PC-3 (cell line): Measurements from ENCODE around the gene RAB14. TPM values are rescaled to one million over a fixed set of nuclear protein-coding genes. Genes with fewer than 3 reads are reported as not detected.

Experiments
- ATAC-seq: fragments of 200-7000 bp; cut with Tn5 transposase; 2 replicates; pipeline ENCODE4 v1.9.1; 2020; ENCODE audit warnings: mild to moderate bottlenecking, moderate library complexity
- BruUV-seq: library from RNA; stranded (reverse); fragments of 400-500 nt; replicated peaks from 2 replicates; lab custom pipeline; 2021; lab: Mats Ljungman, UMichigan
- CTCF ChIA-PET: fragments of 300-600 bp; sonication (Branson Sonifier 250); formaldehyde crosslinking; loops from one replicate; lab custom pipeline; 2022; ENCODE audit warnings: antibody characterized with exemption; lab: Charles Lee
- POLR2A ChIA-PET: fragments of 300-600 bp; sonication (Branson Sonifier 250); formaldehyde crosslinking; loops from one replicate; lab custom pipeline; 2022; ENCODE audit warnings: antibody characterized with exemption; ENCODE audit not compliant: unreplicated experiment; lab: Charles Lee
- DNase-seq: peaks from one replicate; pipeline ENCODE4 v3.0.0-alpha.2; 2015
- H2AFZ ChIP-seq: fragments of 300-600 bp; sonication (generic); 2 replicates; pipeline ENCODE4 v1.6.0; 2016; ENCODE audit warnings: antibody characterized with exemption, low read length
- H3F3A ChIP-seq: fragments of 300-600 bp; sonication (generic); one replicate; pipeline ENCODE4 v1.6.0; 2017; ENCODE audit warnings: antibody characterized with exemption, low read length, control low read depth, mild to moderate bottlenecking; ENCODE audit not compliant: unreplicated experiment
- H3K27ac ChIP-seq: fragments of 300-600 bp; sonication (generic); 2 replicates; pipeline ENCODE4 v1.5.1; 2016; ENCODE audit warnings: mild to moderate bottlenecking, low read length
- H3K27me3 ChIP-seq: fragments of 300-600 bp; sonication (generic); 2 replicates; pipeline ENCODE4 v1.6.1; 2016; ENCODE audit warnings: low read length, mixed read lengths
- H3K36me3 ChIP-seq: fragments of 300-600 bp; sonication (generic); 2 replicates; pipeline ENCODE4 v1.6.1; 2016; ENCODE audit warnings: low read depth, mixed run types, low read length, mixed read lengths
- H3K4me1 ChIP-seq: fragments of 300-600 bp; sonication (generic); 2 replicates; pipeline ENCODE4 v1.5.1; 2016; ENCODE audit warnings: low read length; ENCODE audit not compliant: insufficient read depth
- H3K4me2 ChIP-seq: fragments of 300-600 bp; sonication (generic); 2 replicates; pipeline ENCODE4 v1.6.0; 2016; ENCODE audit warnings: low read length
- H3K4me3 ChIP-seq: fragments of 300-600 bp; sonication (generic); 2 replicates; pipeline ENCODE4 v1.5.1; 2016; ENCODE audit warnings: mild to moderate bottlenecking, low read length, mixed read lengths
- H3K79me2 ChIP-seq: fragments of 300-600 bp; sonication (generic); 2 replicates; pipeline ENCODE4 v1.6.1; 2017; ENCODE audit warnings: low read length, mixed read lengths
- H3K9ac ChIP-seq: fragments of 300-600 bp; sonication (generic); 2 replicates; pipeline ENCODE4 v1.6.0; 2016; ENCODE audit warnings: mild to moderate bottlenecking, low read length
- H3K9me2 ChIP-seq: fragments of 300-600 bp; sonication (generic); replicated peaks from 2 replicates; pipeline ENCODE4 v1.6.1; 2016; ENCODE audit warnings: mixed run types, low read length, mixed read lengths
- H3K9me3 ChIP-seq: fragments of 300-600 bp; sonication (generic); 2 replicates; pipeline ENCODE4 v1.6.1; 2016; ENCODE audit warnings: low read length, mixed read lengths
- H4K20me1 ChIP-seq: fragments of 300-600 bp; sonication (generic); 2 replicates; pipeline ENCODE4 v1.6.1; 2016; ENCODE audit warnings: low read length, mixed read lengths
- CTCF ChIP-seq: fragments of 300-600 bp; sonication (generic); conservative IDR thresholded peaks from 2 replicates; pipeline ENCODE4 v1.5.1; 2017; ENCODE audit warnings: antibody characterized with exemption, low read depth, mild to moderate bottlenecking, low read length
- EZH2 ChIP-seq: fragments of 300-600 bp; sonication (generic); IDR thresholded peaks from one replicate; pipeline ENCODE4 v1.6.1; 2017; ENCODE audit warnings: antibody characterized with exemption, mild to moderate bottlenecking, low read length; ENCODE audit not compliant: unreplicated experiment
- EZH2phosphoT487 ChIP-seq: fragments of 300-600 bp; sonication (generic); IDR thresholded peaks from 2 replicates; pipeline ENCODE4 v1.6.1; 2018; ENCODE audit warnings: mild to moderate bottlenecking, antibody characterized with exemption, low read length, borderline replicate concordance
- intact Hi-C: fragments of 100-400 bp; cut with micrococcal nuclease; formaldehyde crosslinking; loops from 2 replicates; pipeline ENCODE4 v1.9.0; 2023
- total RNA-seq: library from RNA; depleted of rRNA; stranded (reverse); fragments of >200 nt; gene quantifications from 2 replicates; pipeline ENCODE4 v1.2.3, GENCODE V29; 2014

The RAB14 gene
- total RNA-seq, 1 experiment from 2014 or later = 13.8 TPM

GRCh38 chr9:121172726-121173487 lies 28.8 kb downstream of the RAB14 start:
- no peaks in the 10 kb centered on the region for H3K9me2 ChIP-seq
- no peak overlapping the region for H3K27ac ChIP-seq
- no peaks in the 10 kb centered on the region for H4K20me1 ChIP-seq
- H3K4me1 ChIP-seq = no peaks in the 10 kb centered on the region
- no peak for TF ChIP-seq EZH2phosphoT487
- no peak for TF ChIP-seq CTCF
- no peak for TF ChIP-seq EZH2
- ATAC-seq = no peak
- H3K4me3 ChIP-seq = no peak overlapping the region
- intact Hi-C loops = no loop called here
- no peak overlapping the region for H3K9ac ChIP-seq
- no peaks in the 10 kb centered on the region for H3K9me3 ChIP-seq
- no TSS peak for BruUV-seq
- H3K79me2 ChIP-seq = no peaks in the 10 kb centered on the region
- DNase-seq = no peak
- H3K4me2 ChIP-seq = no peak overlapping the region
- ChIA-PET POLR2A (interaction anchor here (0.6 to 0.7 kb wide), 2 partner anchors 52 to 98 kb away, joined by 3 to 4 read pairs; no protein-coding TSS in a partner anchor), CTCF (no interaction called here)
- no peaks in the 10 kb centered on the region for H3F3A ChIP-seq
- H3K36me3 ChIP-seq = peaks cover 19% of the 10 kb centered on the region; the same call in 1 of the 2 replicates
- H3K27me3 ChIP-seq = no peaks in the 10 kb centered on the region
- no peak overlapping the region for H2AFZ ChIP-seq

GRCh38 chr9:121171236-121171635 lies 30.4 kb downstream of the RAB14 start:
- no peak for ATAC-seq
- no peak overlapping the region for H3K27ac ChIP-seq
- no peaks in the 10 kb centered on the region for H3K27me3 ChIP-seq
- intact Hi-C loops = no loop called here
- H3K4me2 ChIP-seq = no peak overlapping the region
- H4K20me1 ChIP-seq = no peaks in the 10 kb centered on the region
- H3K4me3 ChIP-seq = no peak overlapping the region
- no peaks in the 10 kb centered on the region for H3K4me1 ChIP-seq
- no peak for DNase-seq
- no peak overlapping the region for H2AFZ ChIP-seq
- no peak overlapping the region for H3K9ac ChIP-seq
- ChIA-PET POLR2A (no interaction called here), CTCF (no interaction called here)
- H3K36me3 ChIP-seq = peaks cover 16% of the 10 kb centered on the region; the same call in 1 of the 2 replicates
- TF ChIP-seq EZH2 (no peak), EZH2phosphoT487 (no peak), CTCF (no peak)
- no peaks in the 10 kb centered on the region for H3K9me2 ChIP-seq
- no peaks in the 10 kb centered on the region for H3F3A ChIP-seq
- no TSS peak for BruUV-seq
- no peaks in the 10 kb centered on the region for H3K9me3 ChIP-seq
- H3K79me2 ChIP-seq = no peaks in the 10 kb centered on the region

- ATAC-seq = peak; percentile 70
These were observed 32.5 kb downstream of the RAB14 start for GRCh38 chr9:121169094-121169601.

More at GRCh38 chr9:121169094-121169601, 32.5 kb downstream of the RAB14 start:
- Histone ChIP-seq H3K79me2 (no peaks in the 10 kb centered on the region), H3K36me3 (peaks cover 15% of the 10 kb centered on the region; the same call in 1 of the 2 replicates), H3K27ac (no peak overlapping the region), H3K4me1 (no peaks in the 10 kb centered on the region), H3K9ac (no peak overlapping the region), H4K20me1 (no peaks in the 10 kb centered on the region), H3F3A (no peaks in the 10 kb centered on the region), H3K9me2 (no peaks in the 10 kb centered on the region), H3K4me3 (no peak overlapping the region), H3K27me3 (no peaks in the 10 kb centered on the region), H3K4me2 (no peak overlapping the region), H2AFZ (no peak overlapping the region), H3K9me3 (no peaks in the 10 kb centered on the region)
- POLR2A ChIA-PET = no interaction called here
- intact Hi-C loops = no loop called here
- TF ChIP-seq CTCF = peak; percentile 56
- TF ChIP-seq EZH2 = no peak
- no TSS peak for BruUV-seq
- CTCF ChIA-PET = interaction anchor here (0.6 kb wide), 1 partner anchor 183 kb away, joined by 3 read pairs; no protein-coding TSS in a partner anchor
- peak; percentile 31 for DNase-seq
